Measurements from ENCODE around the gene CARD9.

DNA sequence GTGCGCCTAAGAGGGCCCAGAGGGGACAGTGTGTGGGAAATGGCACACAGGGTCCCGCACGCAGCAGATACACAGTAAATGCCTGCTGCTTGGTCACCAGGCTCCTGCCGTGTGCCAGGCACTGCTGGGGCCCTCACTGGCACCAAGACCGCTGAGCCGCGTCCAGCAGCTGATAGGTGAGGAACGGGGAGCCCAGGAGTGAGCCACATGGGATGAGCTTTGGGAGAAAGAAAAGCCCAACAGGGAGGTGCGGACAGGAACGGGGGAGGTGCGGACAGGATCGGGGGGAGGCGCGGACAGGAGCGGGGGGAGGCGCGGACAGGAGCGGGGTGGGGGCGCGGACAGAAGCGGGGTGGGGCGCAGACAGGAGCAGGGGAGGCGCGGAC lies 29.6 kb downstream of the CARD9 start:
- no peak for TF ChIP-seq TCF7L2 (IDR thresholded peaks at IDR 0.05; ENCODE audit: low read depth, low read length)
- TF ChIP-seq CTCF (IDR thresholded peaks at IDR 0.05), result no peak
- no peak for TF ChIP-seq POLR2AphosphoS5 (IDR thresholded peaks at IDR 0.05; ENCODE audit: low read depth, low read length)
- no peak for TF ChIP-seq REST (IDR thresholded peaks at IDR 0.05; ENCODE audit: insufficient read depth in 1 of 2, low read depth in 2 of 2, low read length in 1 of 2)
